ENCODE results near the gene SLC4A1. TPM values are rescaled to one million over a fixed set of nuclear protein-coding genes. Genes with fewer than 3 reads are reported as not detected.

The SLC4A1 gene
- total RNA-seq, 1 experiment from 2014 or later, result not detected

DNA sequence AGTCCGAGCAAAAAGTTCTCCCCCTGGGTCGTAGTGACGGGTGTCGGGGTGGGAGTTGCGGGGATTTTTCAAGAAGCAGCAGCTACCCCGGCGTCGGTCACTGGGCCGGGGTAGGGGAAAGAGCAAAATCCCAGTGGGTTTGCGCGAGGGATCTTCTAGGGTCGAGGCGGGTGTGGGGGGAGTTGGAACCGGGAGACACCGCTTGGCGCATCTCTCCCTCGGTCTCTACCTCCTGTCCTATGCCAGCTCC is 46.1 kb downstream of the SLC4A1 start:
- peak overlapping the region; percentile 58 for H2AFZ ChIP-seq (ENCODE audit: low read length)
- no peaks in the 10 kb centered on the region for H3K9me3 ChIP-seq (ENCODE audit: low read length)
- H4K20me1 ChIP-seq (ENCODE audit: low read length), result no peaks in the 10 kb centered on the region
- peaks cover 10% of the 10 kb centered on the region for H3F3A ChIP-seq (ENCODE audit: low read length, unreplicated experiment)
- no peak for TF ChIP-seq EZH2 (IDR thresholded peaks at IDR 0.05; ENCODE audit: low read length, unreplicated experiment)
- TF ChIP-seq EZH2phosphoT487 (IDR thresholded peaks at IDR 0.05; ENCODE audit: borderline replicate concordance, low read length), result no peak
- no peak for TF ChIP-seq CTCF (conservative IDR thresholded peaks at IDR 0.05; ENCODE audit: low read depth, low read length)
- ChIA-PET CTCF (interaction anchor here (0.6 to 1.8 kb wide), 8 partner anchors 13 to 398 kb away, joined by 3 to 8 read pairs (median 5); no protein-coding TSS in a partner anchor), POLR2A (ENCODE audit: unreplicated experiment) (interaction anchor here (0.6 to 1.0 kb wide), 5 partner anchors 58 to 1223 kb away, joined by 3 to 20 read pairs (median 5); partner anchors contain the start of gene RPL27)
- peaks cover 47% of the 10 kb centered on the region for H3K79me2 ChIP-seq (ENCODE audit: low read length)
- DNase-seq, result no peak
- no peak for ATAC-seq
- peak overlapping the region; percentile 94 for H3K4me2 ChIP-seq (ENCODE audit: low read length)
- peaks cover 5% of the 10 kb centered on the region; the same call in 1 of the 2 replicates for H3K36me3 ChIP-seq (ENCODE audit: low read depth, low read length)
- peak overlapping the region; percentile 87 for H3K27ac ChIP-seq (ENCODE audit: low read length)
- H3K27me3 ChIP-seq (ENCODE audit: low read length), result no peaks in the 10 kb centered on the region
- no TSS peak for BruUV-seq (replicated peaks)
- H3K4me1 ChIP-seq (ENCODE audit: insufficient read depth, low read length), result peaks cover 43% of the 10 kb centered on the region
- H3K9me2 ChIP-seq (replicated peaks; ENCODE audit: low read length), result no peaks in the 10 kb centered on the region
- intact Hi-C loops (cut with micrococcal nuclease), result loop anchor here (1.0 kb wide), 2 partner anchors 83 to 103 kb away; partner anchors contain the start of gene SLC25A39
- H3K9ac ChIP-seq (ENCODE audit: low read length), result peak overlapping the region; percentile 97
- H3K4me3 ChIP-seq (ENCODE audit: low read length), result peak overlapping the region; percentile 95

DNA sequence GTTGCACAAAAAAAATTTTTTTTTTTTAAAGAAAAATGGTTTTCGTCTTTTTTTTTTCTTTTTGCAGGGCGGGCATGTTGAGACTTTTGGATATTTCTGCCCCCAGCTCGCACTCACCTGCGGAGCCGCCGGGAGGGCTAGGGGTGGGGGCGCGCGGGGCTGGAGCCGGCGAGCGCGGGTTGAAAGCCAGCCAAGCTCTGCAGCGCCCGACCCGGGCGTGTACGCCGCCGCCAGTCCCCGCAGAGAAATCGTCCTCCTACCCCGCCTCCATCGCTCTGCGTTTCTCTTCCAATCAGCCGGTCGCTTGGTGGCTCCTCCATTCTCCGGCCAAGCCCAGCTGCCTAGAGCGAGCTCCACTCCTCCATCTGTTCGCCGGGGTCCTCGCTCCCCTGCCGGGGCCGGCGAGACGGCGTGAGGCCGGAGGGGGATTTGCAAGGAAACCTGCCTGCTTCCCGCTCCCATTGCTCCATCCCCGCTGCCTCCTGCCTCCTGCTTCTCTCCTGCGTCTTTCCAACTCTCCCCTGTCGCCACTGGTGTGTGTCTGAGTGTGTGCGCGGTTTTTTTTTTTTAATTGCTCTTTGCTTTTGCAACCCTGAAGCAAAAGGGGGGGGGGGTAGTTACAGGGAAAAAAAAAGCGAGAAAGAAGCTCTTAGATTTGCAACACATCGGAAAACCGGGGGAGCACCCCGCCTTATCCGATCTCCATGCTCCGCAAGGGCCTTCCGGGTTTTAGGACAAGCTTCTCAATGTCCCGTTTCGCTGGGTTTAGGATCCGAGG is 46.7 kb downstream of the SLC4A1 start:
- no peaks in the 10 kb centered on the region for H3K9me2 ChIP-seq (replicated peaks; ENCODE audit: low read length)
- H3K9me3 ChIP-seq (ENCODE audit: low read length), result no peaks in the 10 kb centered on the region
- POLR2A ChIA-PET (ENCODE audit: unreplicated experiment), result interaction anchor here (0.5 to 1.0 kb wide), 7 partner anchors 59 to 1223 kb away, joined by 3 to 20 read pairs (median 5); partner anchors contain the start of genes GRN and RPL27
- H3K27me3 ChIP-seq (ENCODE audit: low read length), result no peaks in the 10 kb centered on the region
- peak overlapping the region; percentile 95 for H3K4me3 ChIP-seq (ENCODE audit: low read length)
- peak overlapping the region; percentile 94 for H3K4me2 ChIP-seq (ENCODE audit: low read length)
- TSS peak; percentile 52 for BruUV-seq (replicated peaks)
- no peak for TF ChIP-seq EZH2phosphoT487 (IDR thresholded peaks at IDR 0.05; ENCODE audit: borderline replicate concordance, low read length)
- no peak for TF ChIP-seq CTCF (conservative IDR thresholded peaks at IDR 0.05; ENCODE audit: low read depth, low read length)
- TF ChIP-seq EZH2 (IDR thresholded peaks at IDR 0.05; ENCODE audit: low read length, unreplicated experiment), result no peak
- peaks cover 10% of the 10 kb centered on the region for H3F3A ChIP-seq (ENCODE audit: low read length, unreplicated experiment)
- peaks cover 10% of the 10 kb centered on the region for H3K36me3 ChIP-seq (ENCODE audit: low read depth, low read length)
- no peaks in the 10 kb centered on the region for H4K20me1 ChIP-seq (ENCODE audit: low read length)
- H3K79me2 ChIP-seq (ENCODE audit: low read length), result peaks cover 52% of the 10 kb centered on the region
- peaks cover 45% of the 10 kb centered on the region for H3K4me1 ChIP-seq (ENCODE audit: insufficient read depth, low read length)
- H3K9ac ChIP-seq (ENCODE audit: low read length), result peak overlapping the region; percentile 97
- intact Hi-C loops (cut with micrococcal nuclease), result loop anchor here (1.0 kb wide), 1 partner anchor 83 kb away; no protein-coding TSS in a partner anchor
- peak overlapping the region; percentile 58 for H2AFZ ChIP-seq (ENCODE audit: low read length)
- ATAC-seq (peak; percentile 7), DNase-seq (peak; percentile 77)
- H3K27ac ChIP-seq (ENCODE audit: low read length), result peak overlapping the region; percentile 87
- CTCF ChIA-PET, result interaction anchor here (0.6 to 1.8 kb wide), 8 partner anchors 13 to 399 kb away, joined by 3 to 8 read pairs (median 5); no protein-coding TSS in a partner anchor

Measured in PC-3 (cell line).